ENCODE measurements around the gene SOX12.

- no peak for TF ChIP-seq TAF1 (IDR thresholded peaks at IDR 0.05; ENCODE audit: borderline replicate concordance, low read depth, low read length)
- no peak for TF ChIP-seq POLR2A (IDR thresholded peaks at IDR 0.05; ENCODE audit: low read depth, low read length)
- no peak for TF ChIP-seq POLR2AphosphoS5 (IDR thresholded peaks at IDR 0.05; ENCODE audit: low read depth, low read length)
Measured at GRCh38 chr20:334578-334977, 9.2 kb downstream of the SOX12 start.
